Mesodermal cell (in vitro differentiated cells): ENCODE measurements around the gene ECM1.
A peak's percentile ranks its signal among the peaks of the same experiment; 100 is the strongest.

Experiments used
- H3K27ac ChIP-seq: 2 replicates; pipeline ENCODE4 v1.7.0; 2013; ENCODE audit warnings: mild to moderate bottlenecking, low read depth, low read length, moderate library complexity; ENCODE audit not compliant: severe bottlenecking
- H3K36me3 ChIP-seq: 2 replicates; pipeline ENCODE4 v1.7.1; 2013; ENCODE audit warnings: mild to moderate bottlenecking, low read length, moderate library complexity; ENCODE audit not compliant: control insufficient read depth, insufficient read depth
- H3K4me1 ChIP-seq: one replicate; pipeline ENCODE4 v1.7.1; 2013; ENCODE audit warnings: mild to moderate bottlenecking, low read length; ENCODE audit not compliant: insufficient read depth, control insufficient read depth, poor library complexity, severe bottlenecking
- H3K4me3 ChIP-seq: 2 replicates; pipeline ENCODE4 v1.7.0; 2013; ENCODE audit warnings: low read length, control low read depth, mild to moderate bottlenecking; ENCODE audit not compliant: insufficient read depth, poor library complexity, severe bottlenecking; ENCODE audit errors: extremely low read depth
- H3K9me3 ChIP-seq: 2 replicates; pipeline ENCODE4 v1.7.1; 2013; ENCODE audit warnings: mild to moderate bottlenecking, low read length, moderate library complexity; ENCODE audit not compliant: control insufficient read depth
- WGBS, 2 experiments: methylation state at CpG; one replicate each; pipeline ENCODE4 v1.1.5; 2013; ENCODE audit warnings: missing lambda C conversion rate in 2 of 2; ENCODE audit not compliant: insufficient coverage in 2 of 2; 5-methylcytosine and 5-hydroxymethylcytosine counted together

The ECM1 gene

DNA sequence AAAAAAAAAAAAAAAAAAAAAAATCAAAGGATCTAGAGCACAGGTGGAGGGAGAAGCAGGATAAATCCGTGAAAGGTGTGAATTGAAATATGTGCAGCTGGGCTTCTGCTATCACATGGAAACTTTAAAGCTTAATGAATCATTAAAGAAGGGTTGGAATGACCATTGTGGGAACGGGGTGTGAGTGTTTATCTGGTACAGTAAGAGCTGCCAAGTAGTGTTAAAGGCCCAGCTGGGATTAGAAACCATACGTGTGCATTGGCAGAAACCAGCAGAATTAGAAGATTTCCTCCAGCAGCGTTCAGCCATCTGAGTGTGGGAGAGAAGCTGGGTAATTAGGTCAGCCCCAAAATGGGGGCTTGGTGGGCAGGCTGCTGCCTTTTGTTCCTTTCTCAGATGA lies 21.1 kb downstream of the ECM1 start:
- H3K9me3 ChIP-seq, result no peaks in the 10 kb centered on the region
- peaks cover 13% of the 10 kb centered on the region for H3K4me1 ChIP-seq
- no peaks in the 10 kb centered on the region for H3K36me3 ChIP-seq
- H3K27ac ChIP-seq, result no peak overlapping the region
- no peak overlapping the region for H3K4me3 ChIP-seq
- WGBS, 2 experiments, result 91 to 95% methylated on average over 3 of the region's 4 CpGs

DNA sequence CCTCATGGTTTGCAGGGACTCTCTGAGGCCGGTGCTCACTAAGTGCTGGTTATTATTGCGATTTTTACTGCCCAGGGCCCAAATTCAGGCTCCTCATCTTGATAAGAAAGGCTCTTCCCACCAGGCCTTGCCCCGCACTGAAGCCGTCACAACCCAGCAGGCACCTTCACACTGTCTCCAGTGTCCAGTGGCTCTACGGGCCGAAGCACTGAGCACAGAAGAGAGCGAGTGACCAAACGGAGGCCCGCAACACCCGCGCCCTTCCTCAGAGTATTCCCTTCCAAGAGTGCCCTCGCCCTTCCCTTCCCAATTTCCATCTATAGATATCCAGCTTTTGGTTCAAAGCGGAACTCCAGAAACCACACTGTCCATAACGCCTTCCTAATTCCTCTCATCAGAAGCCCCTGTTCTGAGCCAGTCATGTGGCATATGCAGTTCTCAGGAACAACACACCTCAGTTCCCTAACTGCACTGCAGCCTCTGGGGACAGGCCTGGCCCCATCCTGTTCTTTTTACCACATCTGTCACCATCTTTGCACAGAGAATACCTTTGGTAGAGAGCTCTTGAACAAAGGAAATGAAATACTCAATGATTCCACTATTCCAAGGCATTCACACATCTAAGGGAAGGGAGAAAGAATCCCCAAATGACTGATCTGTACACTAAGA lies 22.7 kb downstream of the ECM1 start:
- Histone ChIP-seq H3K4me3 (no peak overlapping the region), H3K4me1 (peaks cover 17% of the 10 kb centered on the region), H3K27ac (no peak overlapping the region), H3K36me3 (no peaks in the 10 kb centered on the region), H3K9me3 (no peaks in the 10 kb centered on the region)
- WGBS, 2 experiments, result 94 to 95% methylated on average over 9 to 14 of the region's 14 CpGs

DNA sequence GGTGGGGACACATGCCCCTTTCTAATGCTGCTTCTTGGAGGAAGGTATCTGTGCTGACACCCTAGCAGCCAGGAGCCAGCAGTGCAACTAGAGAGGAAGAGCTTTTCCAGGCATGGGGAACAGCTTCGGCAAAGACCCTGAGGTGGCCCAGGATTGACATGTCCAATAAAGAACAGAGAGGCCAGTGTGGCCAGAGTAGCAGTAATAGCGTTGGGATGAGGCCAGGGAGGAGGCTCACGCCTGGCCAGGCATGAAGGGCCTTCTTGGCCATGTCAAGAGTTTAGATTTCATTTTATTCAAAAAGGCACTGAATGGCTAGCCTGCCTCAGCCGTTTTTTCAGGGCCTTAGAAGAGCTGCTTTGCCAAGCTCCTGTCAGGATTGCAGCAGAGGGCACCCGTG lies 25.0 kb downstream of the ECM1 start:
- Histone ChIP-seq H3K4me1 (peaks cover 33% of the 10 kb centered on the region), H3K27ac (no peak overlapping the region), H3K9me3 (no peaks in the 10 kb centered on the region), H3K4me3 (no peak overlapping the region), H3K36me3 (no peaks in the 10 kb centered on the region)
- WGBS, 2 experiments, result 64 to 69% methylated on average over 4 to 5 of the region's 5 CpGs

DNA sequence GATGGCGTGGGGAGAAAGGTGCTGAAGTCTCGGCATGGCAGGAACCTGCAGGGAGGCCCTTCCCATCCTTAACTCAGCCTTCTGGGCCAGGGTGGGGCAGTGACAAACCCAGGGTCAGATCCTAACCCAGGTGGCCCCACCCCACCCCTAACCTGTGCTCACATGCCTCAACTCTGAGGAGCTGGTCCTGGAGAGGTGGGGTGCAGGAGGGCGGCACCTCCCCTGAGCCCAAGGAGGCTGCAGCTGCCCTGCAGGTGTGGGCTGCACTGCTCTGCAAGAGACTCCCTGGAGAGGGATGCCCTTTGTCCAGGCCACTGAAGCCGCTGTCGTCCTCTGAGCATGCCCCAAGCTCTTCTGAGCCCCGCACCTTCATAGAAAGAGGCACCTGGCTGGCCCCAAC lies 26.1 kb downstream of the ECM1 start:
- H3K9me3 ChIP-seq, result no peaks in the 10 kb centered on the region
- peaks cover 39% of the 10 kb centered on the region for H3K4me1 ChIP-seq
- H3K36me3 ChIP-seq, result no peaks in the 10 kb centered on the region
- H3K27ac ChIP-seq, result no peak overlapping the region
- 90 to 93% methylated on average over 5 to 6 of the region's 6 CpGs for WGBS, 2 experiments
- H3K4me3 ChIP-seq, result no peak overlapping the region

DNA sequence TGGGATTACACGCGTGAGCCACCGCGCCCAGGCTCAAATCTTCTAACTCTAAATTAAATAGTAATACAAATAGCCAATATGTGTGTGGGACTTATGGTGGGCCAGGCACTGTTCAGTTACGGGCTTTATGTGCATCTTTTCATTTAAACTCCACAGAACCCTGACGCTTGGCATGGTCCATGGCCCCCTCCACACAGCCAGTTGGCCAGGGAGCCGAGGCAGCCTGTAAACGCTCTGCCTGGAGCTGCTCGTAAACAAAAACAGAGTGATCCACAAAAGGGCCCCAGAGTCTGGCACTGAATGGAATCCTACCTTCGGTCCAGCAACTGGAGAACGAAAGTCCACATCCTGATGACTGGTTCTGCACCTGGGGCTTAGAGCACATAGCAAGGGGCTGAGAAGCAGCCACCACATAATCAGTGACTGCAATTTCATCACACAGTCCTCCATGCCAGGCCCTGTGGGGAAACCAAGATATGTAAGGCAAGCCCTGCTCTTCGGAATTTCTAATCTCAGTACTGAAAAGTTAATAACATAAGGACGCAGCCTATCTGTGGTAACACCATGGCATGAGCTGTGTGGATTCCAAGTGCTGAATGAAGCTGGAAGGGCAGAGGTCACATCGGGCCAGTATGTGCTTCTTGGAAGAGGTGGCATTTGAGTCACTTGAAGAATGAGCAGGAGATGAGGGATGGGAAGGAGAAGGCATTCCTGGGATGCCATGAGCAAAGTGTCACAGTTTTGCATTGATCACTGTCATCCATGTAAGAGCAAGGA lies 27.8 kb downstream of the ECM1 start:
- 82 to 92% methylated on average over 6 to 9 of the region's 14 CpGs for WGBS, 2 experiments
- H3K27ac ChIP-seq, result peak overlapping the region; percentile 16
- no peaks in the 10 kb centered on the region for H3K9me3 ChIP-seq
- H3K4me3 ChIP-seq, result no peak overlapping the region
- H3K36me3 ChIP-seq, result no peaks in the 10 kb centered on the region
- peaks cover 39% of the 10 kb centered on the region for H3K4me1 ChIP-seq

DNA sequence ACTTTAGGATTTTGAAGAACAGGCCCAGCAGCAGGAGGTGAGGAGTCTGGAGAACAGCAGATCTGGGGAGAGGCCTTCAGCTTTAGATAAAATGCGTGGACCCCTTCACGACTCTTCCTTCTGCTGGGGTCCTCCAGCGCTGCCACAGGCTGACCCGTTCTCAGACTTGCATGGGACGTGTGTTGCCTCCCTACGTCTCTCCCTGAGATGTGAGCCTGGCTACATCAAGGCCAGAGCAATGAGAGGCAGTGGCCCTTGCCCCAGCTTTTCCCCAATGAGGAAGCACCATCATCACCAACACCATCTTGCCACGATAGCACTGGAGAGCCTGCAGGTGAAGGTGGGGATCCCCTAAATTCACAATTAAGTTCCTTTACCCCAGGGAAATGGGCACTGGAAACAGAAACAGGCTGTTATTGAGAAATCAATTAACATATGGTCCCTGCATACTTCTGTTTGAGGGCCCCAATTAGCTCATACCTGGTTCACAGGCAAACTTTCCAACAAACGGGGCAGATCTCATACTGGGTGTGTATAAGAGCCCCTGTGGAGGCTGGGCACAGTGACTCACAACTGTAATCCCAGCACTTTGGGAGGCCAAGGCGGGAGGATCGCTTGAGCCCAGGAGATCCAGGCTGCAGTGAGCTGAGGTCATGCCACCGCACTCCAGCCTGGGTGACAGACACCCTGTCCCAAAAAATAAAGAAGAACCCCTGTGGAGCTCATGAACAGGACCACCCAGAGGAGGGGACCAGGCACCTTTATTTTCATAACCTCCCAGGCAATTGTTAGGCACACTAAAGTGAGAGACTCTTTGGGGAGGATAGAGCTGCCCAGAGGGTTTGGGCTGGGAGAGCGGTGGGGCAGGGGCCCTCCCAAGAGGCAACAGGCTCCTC lies 29.2 kb downstream of the ECM1 start:
- H3K36me3 ChIP-seq, result no peaks in the 10 kb centered on the region
- H3K27ac ChIP-seq, result peak overlapping the region; percentile 83
- H3K9me3 ChIP-seq, result no peaks in the 10 kb centered on the region
- 94% methylated on average over 9 to 11 of the region's 12 CpGs for WGBS, 2 experiments
- H3K4me3 ChIP-seq, result no peak overlapping the region
- H3K4me1 ChIP-seq, result peaks cover 39% of the 10 kb centered on the region

DNA sequence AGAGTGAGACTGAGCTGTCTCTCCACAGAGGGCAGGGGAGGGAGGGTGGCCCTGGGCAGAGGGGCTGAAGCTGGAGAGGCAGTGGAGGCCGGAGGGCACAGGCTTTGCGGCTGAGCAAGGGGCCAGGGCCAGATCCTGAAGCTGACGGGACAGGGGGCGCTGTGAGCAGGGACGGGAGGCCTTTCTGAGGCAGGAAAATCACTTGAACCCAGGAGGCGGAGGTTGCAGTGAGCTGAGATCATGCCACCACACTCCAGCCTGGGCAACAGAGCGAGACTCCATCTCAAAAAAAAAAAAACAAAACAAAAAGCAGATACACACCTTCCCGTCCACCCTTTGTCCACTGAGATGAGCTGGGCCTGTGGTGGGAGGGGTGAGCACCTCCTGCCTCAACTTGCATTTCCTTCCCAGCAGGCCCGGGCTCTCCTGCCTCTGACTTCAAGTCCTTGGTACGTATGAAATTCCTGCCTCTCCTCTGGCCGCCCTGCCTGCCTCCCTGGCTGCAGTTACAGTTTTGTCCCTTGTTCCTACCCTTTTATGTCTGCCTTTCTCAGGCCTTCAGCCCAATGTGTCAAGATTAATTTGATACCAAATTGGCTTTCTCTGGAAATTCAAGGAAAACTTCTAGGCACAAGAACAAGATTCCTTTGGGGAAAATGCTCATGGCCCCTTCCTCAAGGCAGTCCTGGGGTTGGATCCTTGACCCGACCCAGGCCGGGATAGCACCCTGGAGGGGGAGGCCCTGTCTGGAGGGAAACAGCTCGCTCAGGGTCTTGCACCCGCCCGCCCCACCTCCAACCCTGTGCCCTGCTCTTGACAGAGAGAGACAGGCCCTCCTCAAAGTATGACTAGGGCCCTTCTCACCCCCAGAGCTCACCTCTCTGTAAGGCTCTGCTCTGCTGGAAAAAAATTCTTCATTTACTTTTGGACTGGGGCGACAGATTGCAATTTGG lies 30.1 kb downstream of the ECM1 start:
- 64 to 69% methylated on average over 5 to 10 of the region's 17 CpGs for WGBS, 2 experiments
- peaks cover 34% of the 10 kb centered on the region for H3K4me1 ChIP-seq
- no peaks in the 10 kb centered on the region for H3K9me3 ChIP-seq
- H3K27ac ChIP-seq, result peak overlapping the region; percentile 83
- no peak overlapping the region for H3K4me3 ChIP-seq
- no peaks in the 10 kb centered on the region for H3K36me3 ChIP-seq

DNA sequence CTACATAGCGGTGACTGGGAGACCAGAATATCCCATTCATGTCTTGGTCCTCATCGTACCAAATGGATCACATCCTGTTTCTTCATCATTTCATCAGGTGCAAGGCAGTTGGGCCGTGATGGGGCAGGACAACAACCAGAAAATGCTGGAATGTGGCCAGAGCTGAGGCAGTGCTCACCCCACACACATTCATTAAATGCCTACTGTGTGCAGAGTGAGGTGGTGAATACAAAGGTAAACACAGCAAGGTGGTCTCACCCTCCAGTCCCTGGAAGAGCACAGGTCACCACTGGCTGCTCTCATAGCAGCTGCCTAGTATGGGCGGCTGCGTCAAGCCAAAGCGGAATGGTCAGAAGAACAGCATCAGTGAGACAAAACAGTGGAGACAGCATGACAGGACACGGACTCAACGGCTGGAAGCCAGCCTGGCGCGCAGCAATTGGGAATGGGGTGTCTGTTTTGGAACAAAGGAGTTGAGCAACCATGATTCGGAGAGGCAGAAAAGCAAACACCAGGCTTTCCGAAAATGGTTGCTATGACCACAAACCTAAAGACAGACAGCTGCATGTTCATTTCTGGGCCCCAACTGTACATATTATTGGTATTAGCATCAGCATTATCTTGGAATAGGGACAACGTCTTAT lies 35.7 kb downstream of the ECM1 start:
- Histone ChIP-seq H3K36me3 (no peaks in the 10 kb centered on the region), H3K4me1 (peaks cover 4% of the 10 kb centered on the region), H3K9me3 (no peaks in the 10 kb centered on the region), H3K27ac (no peak overlapping the region), H3K4me3 (no peak overlapping the region)
- WGBS, 2 experiments, result 95 to 97% methylated on average over 11 of the region's 13 CpGs

DNA sequence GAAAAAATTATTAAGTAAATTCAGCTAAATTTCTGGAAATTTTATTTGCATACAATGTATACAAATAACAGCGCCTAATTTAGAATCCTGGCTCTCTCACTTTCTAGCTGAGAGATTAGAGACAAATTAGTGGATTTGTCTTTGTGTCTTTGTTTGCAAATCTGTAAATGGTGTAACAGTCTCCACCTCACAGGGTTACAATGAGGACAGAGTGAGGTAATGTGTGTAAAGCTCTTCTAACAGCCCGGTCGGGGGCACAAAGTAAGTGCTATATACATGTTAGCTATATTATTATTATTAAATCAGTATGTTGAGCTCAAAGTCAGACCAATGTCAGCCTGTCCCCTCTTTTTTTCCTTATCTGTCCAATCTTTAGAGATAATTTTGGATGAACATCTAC lies 36.3 kb downstream of the ECM1 start:
- Histone ChIP-seq H3K4me1 (no peaks in the 10 kb centered on the region), H3K36me3 (no peaks in the 10 kb centered on the region)

More for the DNA sequence above, 36.3 kb downstream of the ECM1 start:
- Histone ChIP-seq H3K4me3 (no peak overlapping the region), H3K9me3 (no peaks in the 10 kb centered on the region), H3K27ac (no peak overlapping the region)
- no CpG with 5 or more reads among the region's 3 CpGs for WGBS, 2 experiments
